Endothelial cell of umbilical vein (primary cell): ENCODE results near the gene MANF. TPM values are rescaled to one million over a fixed set of nuclear protein-coding genes. Genes with fewer than 3 reads are reported as not detected.

Experiments
- BruUV-seq: library from RNA; stranded (reverse); fragments of 400-500 nt; replicated peaks from 2 replicates; lab custom pipeline; 2021; lab: Mats Ljungman, UMichigan
- CTCF ChIA-PET: fragments of 300-600, 350-600 bp; sonication (Branson Sonifier 250); formaldehyde crosslinking; loops from one replicate; lab custom pipeline; 2021; ENCODE audit warnings: antibody characterized with exemption, inconsistent platforms; lab: Charles Lee
- POLR2A ChIA-PET: fragments of 300-600, 350-600 bp; sonication (Branson Sonifier 250); formaldehyde crosslinking; loops from one replicate; lab custom pipeline; 2021; ENCODE audit warnings: antibody characterized with exemption, inconsistent platforms; lab: Charles Lee
- DNase-seq: peaks from one replicate; pipeline ENCODE4 v3.0.0-alpha.2; 2011; ENCODE audit warnings: low read depth, low spot score
- FAIRE-seq: peaks from 2 replicates; lab custom pipeline; 2011; peaks lifted over from hg19 to GRCh38; lab: Jason Lieb, UNC
- H2AFZ ChIP-seq: 2 replicates; pipeline ENCODE4 v1.6.0; 2012; ENCODE audit warnings: low read depth, low read length, control low read depth, inconsistent platforms
- H3K27ac ChIP-seq: 2 replicates; pipeline ENCODE4 v1.5.1; 2011; ENCODE audit warnings: low read depth, mild to moderate bottlenecking, control low read depth, low read length, moderate library complexity; ENCODE audit not compliant: insufficient read depth
- H3K27me3 ChIP-seq, 2 experiments: 2 replicates each; pipeline versions ENCODE4 v1.6.0 to v1.6.1; 2011; ENCODE audit warnings: low read length in 2 of 2, mixed read lengths in 1 of 2; ENCODE audit not compliant: control insufficient read depth in 2 of 2, insufficient read depth in 2 of 2
- H3K36me3 ChIP-seq, 2 experiments: 2 replicates in 1 of 2; 3 replicates in 1 of 2; pipeline ENCODE4 v1.5.1; 2011; ENCODE audit warnings: low read length in 2 of 2, mild to moderate bottlenecking in 1 of 2, moderate library complexity in 1 of 2; ENCODE audit not compliant: control insufficient read depth in 2 of 2, insufficient read depth in 2 of 2; ENCODE audit errors: extremely low read depth in 1 of 2
- H3K4me1 ChIP-seq: 3 replicates; pipeline ENCODE4 v1.5.1; 2011; ENCODE audit warnings: mild to moderate bottlenecking, low read length; ENCODE audit not compliant: control insufficient read depth, insufficient read depth; ENCODE audit errors: extremely low read depth
- H3K4me2 ChIP-seq: 2 replicates; pipeline ENCODE4 v1.6.1; 2011; ENCODE audit warnings: low read length, control low read depth, mixed read lengths; ENCODE audit not compliant: insufficient read depth
- H3K4me3 ChIP-seq, 3 experiments: fragments of 200-600 bp in 1 of 3; sonication (generic), shearing (Covaris generic) in 1 of 3; replicated peaks in 1 of 3; 2 replicates each; pipeline ENCODE4 v1.5.1; 2011 to 2016; ENCODE audit warnings: control low read depth in 3 of 3, low read length in 3 of 3, mild to moderate bottlenecking in 2 of 3, inconsistent platforms in 1 of 3, low read depth in 1 of 3, moderate library complexity in 1 of 3; ENCODE audit not compliant: insufficient read depth in 1 of 3
- H3K79me2 ChIP-seq: 2 replicates; pipeline ENCODE4 v1.6.0; 2012; ENCODE audit warnings: low read length, inconsistent platforms; ENCODE audit not compliant: control insufficient read depth, insufficient read depth
- H3K9ac ChIP-seq: replicated peaks from 2 replicates; pipeline ENCODE3; 2011; ENCODE audit warnings: low read length, control low read depth; ENCODE audit not compliant: insufficient read depth; ENCODE audit errors: extremely low read depth
- H3K9me1 ChIP-seq: replicated peaks from 3 replicates; pipeline ENCODE4 v1.6.0; 2011; ENCODE audit warnings: mild to moderate bottlenecking, low read length; ENCODE audit not compliant: control insufficient read depth, insufficient read depth; ENCODE audit errors: extremely low read depth
- H3K9me3 ChIP-seq: replicated peaks from 2 replicates; pipeline ENCODE4 v1.5.1; 2012; ENCODE audit warnings: low read length, inconsistent platforms; ENCODE audit not compliant: control insufficient read depth, insufficient read depth
- H4K20me1 ChIP-seq: replicated peaks from 2 replicates; pipeline ENCODE3; 2011; ENCODE audit warnings: mild to moderate bottlenecking, low read length; ENCODE audit not compliant: control insufficient read depth, insufficient read depth; ENCODE audit errors: extremely low read depth
- EZH2 ChIP-seq: IDR thresholded peaks from 2 replicates; pipeline ENCODE4 v1.6.1; 2012; ENCODE audit warnings: borderline replicate concordance, low read depth, mild to moderate bottlenecking, moderate library complexity, low read length, inconsistent platforms; ENCODE audit not compliant: severe bottlenecking
- FOS ChIP-seq: IDR thresholded peaks from 2 replicates; pipeline ENCODE4 v1.6.1; 2011; ENCODE audit warnings: mild to moderate bottlenecking, low read length, moderate library complexity, borderline replicate concordance; ENCODE audit not compliant: insufficient read depth
- GATA2 ChIP-seq: IDR thresholded peaks from 2 replicates; pipeline ENCODE4 v1.7.0; 2011; ENCODE audit warnings: low read depth, mild to moderate bottlenecking, moderate library complexity, mixed read lengths, low read length; ENCODE audit not compliant: insufficient read length, insufficient read depth
- JUN ChIP-seq: IDR thresholded peaks from 2 replicates; pipeline ENCODE4 v1.6.1; 2011; ENCODE audit warnings: borderline replicate concordance, low read depth; ENCODE audit not compliant: insufficient read length, insufficient read depth
- MYC ChIP-seq: IDR thresholded peaks from one replicate; pipeline ENCODE4 v1.6.1; 2011; ENCODE audit warnings: mild to moderate bottlenecking, low read depth, low read length
- POLR2AphosphoS5 ChIP-seq: IDR thresholded peaks from 2 replicates; pipeline ENCODE4 v1.6.1; 2012; ENCODE audit warnings: low read depth, mild to moderate bottlenecking, control low read depth, low read length, moderate library complexity; ENCODE audit not compliant: insufficient read depth
- dilution Hi-C: fragments of 300-500 bp; cut with MboI; formaldehyde crosslinking; loops from one replicate; pipeline ENCODE4 v1.15.0; 2019; ENCODE audit warnings: low sequenced_read_pairs; ENCODE audit not compliant: extremely low pct_ligation_motif_present
- intact Hi-C: fragments of 100-400 bp; cut with micrococcal nuclease; formaldehyde crosslinking; loops from one replicate; pipeline ENCODE4 v1.10.0; 2022
- polyA plus RNA-seq, 4 experiments: library from polyadenylated mRNA; depleted of rRNA in 3 of 4; stranded (reverse) in 3 of 4; unstranded in 1 of 4; fragments of >200 nt; gene quantifications; 2 replicates each; pipeline versions ENCODE4 v1.2.1 to v1.2.3, GENCODE V29; 2011 to 2012; ENCODE audit warnings: missing spikeins in 1 of 4
- total RNA-seq: library from RNA; stranded (reverse); gene quantifications from 2 replicates; pipeline ENCODE4 v1.2.3, GENCODE V29; 2021
- TF ChIP-seq, protein P1 (sequence below), 2 donors: IDR thresholded peaks; 1 replicate in 1 of 2; 2 replicates in 1 of 2; pipeline ENCODE4 v1.5.1; 2011; ENCODE audit warnings: low read length in 2 of 2, mild to moderate bottlenecking in 2 of 2, moderate library complexity in 2 of 2, control low read depth in 1 of 2, inconsistent platforms in 1 of 2, low read depth in 1 of 2; ENCODE audit not compliant: insufficient read depth in 1 of 2; ENCODE audit errors: extremely low read depth in 1 of 2
- TF ChIP-seq, protein P2 (sequence below): IDR thresholded peaks from 2 replicates; pipeline ENCODE4 v1.6.1; 2011; ENCODE audit not compliant: insufficient read depth, insufficient read length

MANF gene
- total and polyA plus RNA-seq, 2 donors (not counting 3 experiments of a cell fraction or from before 2014, with no cell fraction given): 100 to 248 TPM

DNA sequence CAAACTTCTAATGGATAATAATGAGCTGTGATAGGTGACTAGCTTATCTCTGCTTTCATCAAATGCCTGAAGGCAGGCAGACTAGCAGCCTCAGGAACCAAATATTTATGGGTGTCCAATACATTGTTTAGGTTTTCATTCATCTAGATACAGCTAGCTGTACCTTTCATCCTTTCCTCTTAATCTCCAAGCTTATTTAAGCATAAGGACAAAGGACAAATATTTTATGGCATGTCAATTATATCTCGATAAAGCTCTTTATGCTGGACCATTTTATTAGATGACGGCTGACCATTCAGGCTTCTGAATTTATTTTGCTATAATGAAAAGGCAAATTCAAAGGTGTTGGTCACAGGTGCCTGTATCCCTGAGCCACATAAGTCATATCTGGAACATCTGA lies 22.9 kb downstream of the MANF start:
- no TSS peak for BruUV-seq
- no peaks in the 10 kb centered on the region for H3K9me3 ChIP-seq
- dilution Hi-C loops (no loop called here), intact Hi-C loops (no loop called here)
- peaks cover 7 to 10% of the 10 kb centered on the region in 2 experiments for H3K36me3 ChIP-seq
- no peaks in the 10 kb centered on the region for H4K20me1 ChIP-seq
- no peak overlapping the region for H3K27ac ChIP-seq
- no peaks in the 10 kb centered on the region for H3K4me1 ChIP-seq
- no peak overlapping the region for H2AFZ ChIP-seq
- no peak overlapping the region for H3K4me2 ChIP-seq
- CTCF ChIA-PET: interaction anchor here (1.8 kb wide), 1 partner anchor 27 kb away, joined by 6 read pairs; no protein-coding TSS in a partner anchor
- POLR2A ChIA-PET: no interaction called here
- TF ChIP-seq MYC: no peak
- no peak for TF ChIP-seq POLR2AphosphoS5
- TF ChIP-seq FOS: no peak
- TF ChIP-seq JUN: no peak
- no peak for TF ChIP-seq EZH2
- TF ChIP-seq, protein P1, sequence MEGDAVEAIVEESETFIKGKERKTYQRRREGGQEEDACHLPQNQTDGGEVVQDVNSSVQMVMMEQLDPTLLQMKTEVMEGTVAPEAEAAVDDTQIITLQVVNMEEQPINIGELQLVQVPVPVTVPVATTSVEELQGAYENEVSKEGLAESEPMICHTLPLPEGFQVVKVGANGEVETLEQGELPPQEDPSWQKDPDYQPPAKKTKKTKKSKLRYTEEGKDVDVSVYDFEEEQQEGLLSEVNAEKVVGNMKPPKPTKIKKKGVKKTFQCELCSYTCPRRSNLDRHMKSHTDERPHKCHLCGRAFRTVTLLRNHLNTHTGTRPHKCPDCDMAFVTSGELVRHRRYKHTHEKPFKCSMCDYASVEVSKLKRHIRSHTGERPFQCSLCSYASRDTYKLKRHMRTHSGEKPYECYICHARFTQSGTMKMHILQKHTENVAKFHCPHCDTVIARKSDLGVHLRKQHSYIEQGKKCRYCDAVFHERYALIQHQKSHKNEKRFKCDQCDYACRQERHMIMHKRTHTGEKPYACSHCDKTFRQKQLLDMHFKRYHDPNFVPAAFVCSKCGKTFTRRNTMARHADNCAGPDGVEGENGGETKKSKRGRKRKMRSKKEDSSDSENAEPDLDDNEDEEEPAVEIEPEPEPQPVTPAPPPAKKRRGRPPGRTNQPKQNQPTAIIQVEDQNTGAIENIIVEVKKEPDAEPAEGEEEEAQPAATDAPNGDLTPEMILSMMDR (IDR thresholded peaks at IDR 0.05; ENCODE audit: extremely low read depth in 1 of 2, insufficient read depth in 1 of 2, low read depth in 1 of 2, low read length in 2 of 2): no peak
- TF ChIP-seq GATA2: no peak
- TF ChIP-seq, protein P2, sequence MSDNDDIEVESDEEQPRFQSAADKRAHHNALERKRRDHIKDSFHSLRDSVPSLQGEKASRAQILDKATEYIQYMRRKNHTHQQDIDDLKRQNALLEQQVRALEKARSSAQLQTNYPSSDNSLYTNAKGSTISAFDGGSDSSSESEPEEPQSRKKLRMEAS: no peak
- DNase-seq (no peak), FAIRE-seq (peak; percentile 49)
- H3K9me1 ChIP-seq: no peaks in the 10 kb centered on the region
- no peaks in the 10 kb centered on the region for H3K27me3 ChIP-seq
- no peaks in the 10 kb centered on the region for H3K79me2 ChIP-seq
- no peak overlapping the region for H3K9ac ChIP-seq
- no peak overlapping the region for H3K4me3 ChIP-seq
